ENCODE measurements around the gene REV1. TPM values are rescaled to one million over a fixed set of nuclear protein-coding genes. Genes with fewer than 3 reads are reported as not detected.

Gene REV1
- total RNA-seq, 1 donor from 2014 or later, result 40.2 TPM

GRCh38 chr2:99404039-99404796 is 85.6 kb downstream of the REV1 start:
- DNase-seq (ENCODE audit: low spot score), result peak; percentile 7
- H3K4me3 Mint-ChIP-seq (ENCODE audit: unreplicated experiment), result peak overlapping the region; percentile 38
- H3K27me3 Mint-ChIP-seq (ENCODE audit: unreplicated experiment), result peaks cover 5% of the 10 kb centered on the region
- no peak for TF ChIP-seq CTCF (IDR thresholded peaks at IDR 0.05; ENCODE audit: unreplicated experiment)
- no peaks in the 10 kb centered on the region for H3K9me3 Mint-ChIP-seq (ENCODE audit: unreplicated experiment)
- peak overlapping the region; percentile 65 for H3K27ac Mint-ChIP-seq (ENCODE audit: unreplicated experiment)
- H3K36me3 Mint-ChIP-seq (ENCODE audit: low read depth, unreplicated experiment), result peaks cover 38% of the 10 kb centered on the region
- peaks cover 9% of the 10 kb centered on the region for H3K4me1 Mint-ChIP-seq (ENCODE audit: unreplicated experiment)

GRCh38 chr2:99403524-99403923 is 86.3 kb downstream of the REV1 start:
- DNase-seq (ENCODE audit: low spot score), result no peak
- TF ChIP-seq CTCF (IDR thresholded peaks at IDR 0.05; ENCODE audit: unreplicated experiment), result no peak
- peaks cover 5% of the 10 kb centered on the region for H3K27me3 Mint-ChIP-seq (ENCODE audit: unreplicated experiment)
- H3K4me3 Mint-ChIP-seq (ENCODE audit: unreplicated experiment), result peak overlapping the region; percentile 14
- peaks cover 9% of the 10 kb centered on the region for H3K4me1 Mint-ChIP-seq (ENCODE audit: unreplicated experiment)
- no peaks in the 10 kb centered on the region for H3K9me3 Mint-ChIP-seq (ENCODE audit: unreplicated experiment)
- peak overlapping the region; percentile 65 for H3K27ac Mint-ChIP-seq (ENCODE audit: unreplicated experiment)
- H3K36me3 Mint-ChIP-seq (ENCODE audit: low read depth, unreplicated experiment), result peaks cover 45% of the 10 kb centered on the region

GRCh38 chr2:99403084-99403483 is 86.7 kb downstream of the REV1 start:
- Mint-ChIP-seq H3K36me3 (ENCODE audit: low read depth, unreplicated experiment) (peaks cover 50% of the 10 kb centered on the region), H3K27ac (ENCODE audit: unreplicated experiment) (no peak overlapping the region)

GRCh38 chr2:99401841-99402240 is 88.0 kb downstream of the REV1 start:
- TF ChIP-seq CTCF (IDR thresholded peaks at IDR 0.05; ENCODE audit: unreplicated experiment), result no peak
- Mint-ChIP-seq H3K4me3 (ENCODE audit: unreplicated experiment) (no peak overlapping the region), H3K4me1 (ENCODE audit: unreplicated experiment) (peaks cover 9% of the 10 kb centered on the region), H3K27ac (ENCODE audit: unreplicated experiment) (no peak overlapping the region), H3K27me3 (ENCODE audit: unreplicated experiment) (peaks cover 5% of the 10 kb centered on the region), H3K36me3 (ENCODE audit: low read depth, unreplicated experiment) (peaks cover 61% of the 10 kb centered on the region), H3K9me3 (ENCODE audit: unreplicated experiment) (no peaks in the 10 kb centered on the region)
- DNase-seq (ENCODE audit: low spot score), result no peak

More at GRCh38 chr2:99403084-99403483, 86.7 kb downstream of the REV1 start:
- Mint-ChIP-seq H3K27me3 (ENCODE audit: unreplicated experiment) (peaks cover 5% of the 10 kb centered on the region), H3K9me3 (ENCODE audit: unreplicated experiment) (no peaks in the 10 kb centered on the region), H3K4me1 (ENCODE audit: unreplicated experiment) (peaks cover 9% of the 10 kb centered on the region), H3K4me3 (ENCODE audit: unreplicated experiment) (peak overlapping the region; percentile 14)
- DNase-seq (ENCODE audit: low spot score), result no peak
- no peak for TF ChIP-seq CTCF (IDR thresholded peaks at IDR 0.05; ENCODE audit: unreplicated experiment)

- Mint-ChIP-seq H3K4me1 (ENCODE audit: unreplicated experiment) (peaks cover 9% of the 10 kb centered on the region), H3K9me3 (ENCODE audit: unreplicated experiment) (no peaks in the 10 kb centered on the region), H3K27me3 (ENCODE audit: unreplicated experiment) (peaks cover 5% of the 10 kb centered on the region), H3K36me3 (ENCODE audit: low read depth, unreplicated experiment) (peaks cover 65% of the 10 kb centered on the region), H3K4me3 (ENCODE audit: unreplicated experiment) (no peak overlapping the region), H3K27ac (ENCODE audit: unreplicated experiment) (no peak overlapping the region)
- TF ChIP-seq CTCF (IDR thresholded peaks at IDR 0.05; ENCODE audit: unreplicated experiment), result no peak
- no peak for DNase-seq (ENCODE audit: low spot score)
Observed at GRCh38 chr2:99399795-99400194, 90.0 kb downstream of the REV1 start.
